OCI-LY7 (cell line): ENCODE data around the gene GRAP. TPM values are rescaled to one million over a fixed set of nuclear protein-coding genes. Genes with fewer than 3 reads are reported as not detected.
"Not testable (repeated sequence)": the region's sequence is repeated elsewhere in the genome, so short reads cannot be mapped to it uniquely, and the experiment has no call there.

Source experiments
- Bru-seq: library from RNA; stranded (reverse); fragments of 400-500 nt; gene quantifications from one replicate; lab custom pipeline; 2021; lab: Mats Ljungman, UMichigan
- BruChase-seq, 2 experiments: library from RNA; stranded (reverse); fragments of 400-500 nt; gene quantifications; one replicate each; lab custom pipeline; 2021; lab: Mats Ljungman, UMichigan
- BruUV-seq: library from RNA; stranded (reverse); fragments of 400-500 nt; replicated peaks from 2 replicates; lab custom pipeline; 2021; lab: Mats Ljungman, UMichigan
- CTCF ChIA-PET: fragments of 300-600 bp; sonication (Branson Sonifier 250); formaldehyde crosslinking; loops from one replicate; lab custom pipeline; 2022; ENCODE audit warnings: antibody characterized with exemption; ENCODE audit not compliant: unreplicated experiment; lab: Charles Lee
- POLR2A ChIA-PET: fragments of 300-600 bp; sonication (Branson Sonifier 250); formaldehyde crosslinking; loops from one replicate; lab custom pipeline; 2022; ENCODE audit warnings: antibody characterized with exemption; lab: Charles Lee
- DNase-seq: peaks from one replicate; pipeline ENCODE4 v3.0.0-alpha.2; 2015; ENCODE audit warnings: low spot score
- H2AFZ ChIP-seq: fragments of 200-600 bp; sonication (generic), shearing (Covaris generic); 2 replicates; pipeline ENCODE4 v1.6.1; 2014; ENCODE audit warnings: mild to moderate bottlenecking, antibody characterized with exemption, low read length, moderate library complexity
- H3K27ac ChIP-seq: fragments of 200-600 bp; sonication (generic); 2 replicates; pipeline ENCODE4 v1.5.1; 2014; ENCODE audit warnings: mixed run types, low read depth, mild to moderate bottlenecking, moderate library complexity, low read length, inconsistent platforms; ENCODE audit not compliant: poor library complexity, severe bottlenecking
- H3K36me3 ChIP-seq: fragments of 200-600 bp; sonication (generic); 2 replicates; pipeline ENCODE4 v1.6.1; 2014; ENCODE audit warnings: mild to moderate bottlenecking, antibody characterized with exemption, low read length, moderate library complexity, mixed read lengths; ENCODE audit not compliant: insufficient read depth
- H3K4me1 ChIP-seq: fragments of 200-600 bp; sonication (generic); 2 replicates; pipeline ENCODE4 v1.5.1; 2014; ENCODE audit warnings: mild to moderate bottlenecking, low read length; ENCODE audit not compliant: insufficient read depth, poor library complexity, severe bottlenecking
- H3K4me2 ChIP-seq: fragments of 200-600 bp; sonication (generic); 2 replicates; pipeline ENCODE4 v1.6.1; 2014; ENCODE audit warnings: mild to moderate bottlenecking, low read length
- H3K4me3 ChIP-seq: fragments of 200-600 bp; sonication (generic); 2 replicates; pipeline ENCODE4 v1.5.1; 2014; ENCODE audit warnings: mild to moderate bottlenecking, low read depth, low read length; ENCODE audit not compliant: poor library complexity, severe bottlenecking
- H3K79me2 ChIP-seq: fragments of 200-600 bp; sonication (generic); 2 replicates; pipeline ENCODE4 v1.6.1; 2016; ENCODE audit warnings: low read depth, mild to moderate bottlenecking, low read length, moderate library complexity, mixed read lengths; ENCODE audit not compliant: insufficient read depth
- H3K9me2 ChIP-seq: fragments of 200-600 bp; sonication (generic); 2 replicates; pipeline ENCODE4 v1.6.1; 2016; ENCODE audit warnings: mild to moderate bottlenecking, low read length, mixed read lengths; ENCODE audit not compliant: insufficient read depth
- H3K9me3 ChIP-seq: fragments of 200-600 bp; sonication (generic); 2 replicates; pipeline ENCODE4 v1.6.1; 2014; ENCODE audit warnings: mild to moderate bottlenecking, mixed run types, low read length, mixed read lengths
- H4K20me1 ChIP-seq: fragments of 200-600 bp; sonication (generic); 2 replicates; pipeline ENCODE4 v1.6.1; 2014; ENCODE audit warnings: mild to moderate bottlenecking, antibody characterized with exemption, low read length, moderate library complexity, mixed read lengths; ENCODE audit not compliant: insufficient read depth
- intact Hi-C: fragments of 100-400 bp; cut with micrococcal nuclease; formaldehyde crosslinking; loops from one replicate; pipeline ENCODE4 v1.10.0; 2022; ENCODE audit not compliant: unreplicated experiment
- long read RNA-seq: library from polyadenylated mRNA; stranded (forward); transcript quantifications from one replicate; pipeline ENCODE4 v2.0.0, GENCODE V29; 2022
- total RNA-seq, 2 experiments: library from RNA; depleted of rRNA in 1 of 2; stranded (reverse); fragments of >200 nt in 1 of 2; shearing (Covaris generic) in 1 of 2; gene quantifications; 2 replicates each; pipeline ENCODE4 v1.2.3, GENCODE V29; 2014 to 2022

Gene GRAP
- total RNA-seq (2014; rRNA removed; shearing (Covaris generic)) (176 and 221 TPM in 2 replicates), total RNA-seq (2022) (125 and 154 TPM in 2 replicates), Bru-seq, nascent RNA (percentile 82 among the genes with signal in this experiment), BruChase-seq, experiment 1, labeled RNA remaining after a 6-hour chase (percentile 88 among the genes with signal in this experiment), BruChase-seq, experiment 2, labeled RNA remaining after a 2-hour chase (percentile 88 among the genes with signal in this experiment)
- long read RNA-seq, transcript GRAP-201 (5 exons, 2,651 nt) = major isoform, 9 of 23 reads
- long read RNA-seq, partial matches to known transcripts = 0 of 23 reads
- long read RNA-seq, other reads (novel, unspliced or antisense) = 13 of 23 reads

DNA sequence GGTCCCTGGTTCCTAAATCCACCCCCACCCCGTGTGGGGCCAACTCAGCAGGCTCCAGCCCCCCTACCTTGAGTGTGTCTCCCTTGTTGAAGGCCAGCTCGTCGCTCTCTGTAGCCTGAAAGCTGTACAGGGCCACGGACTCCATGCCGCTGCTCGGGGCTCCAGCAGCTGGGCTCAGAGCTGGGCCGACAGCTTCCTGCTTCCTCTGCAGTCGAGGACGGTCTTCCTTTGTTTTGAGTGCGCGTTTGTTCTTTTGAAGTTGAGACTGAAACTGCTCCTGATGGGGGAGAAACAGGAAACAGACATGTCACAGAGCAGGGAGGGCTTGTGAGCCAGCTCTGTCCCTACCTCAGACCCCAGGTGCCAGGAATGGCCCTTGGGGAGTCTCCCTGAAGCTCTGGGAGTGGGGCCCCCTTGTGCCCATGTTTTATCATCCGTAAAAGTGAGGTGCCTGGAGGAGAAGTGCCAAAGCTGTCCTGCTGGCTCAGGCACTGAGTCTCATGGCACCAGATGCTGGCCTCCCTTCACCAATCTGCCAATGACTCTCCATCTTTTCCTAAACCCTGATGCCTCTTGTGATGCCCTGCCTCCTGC, at the start of gene GRAP:
Gene GRAP (minus strand): TSS at position 176 of the 594 bp plus-strand sequence. CDS start 31 bp downstream, at position 145.
- DNase-seq, BruUV-seq, CTCF ChIA-PET, H3K36me3 ChIP-seq, intact Hi-C loops, H4K20me1 ChIP-seq, H3K79me2 ChIP-seq, H3K4me1 ChIP-seq, POLR2A ChIA-PET, H3K9me3 ChIP-seq, H3K9me2 ChIP-seq, H2AFZ ChIP-seq: not testable (repeated sequence)
- H3K4me3 ChIP-seq = peak within 1 kb of the TSS; percentile 66
- peak within 1 kb of the TSS; percentile 55; the same call in 1 of the 2 replicates for H3K4me2 ChIP-seq
- H3K27ac ChIP-seq = peak within 1 kb of the TSS; percentile 58

- H3K4me3 ChIP-seq, H3K36me3 ChIP-seq, H4K20me1 ChIP-seq, H3K9me2 ChIP-seq, intact Hi-C loops, H3K79me2 ChIP-seq, H3K4me2 ChIP-seq, H3K27ac ChIP-seq, DNase-seq, POLR2A ChIA-PET, H3K9me3 ChIP-seq, H2AFZ ChIP-seq, BruUV-seq, CTCF ChIA-PET, H3K4me1 ChIP-seq: not testable (repeated sequence)
Measured at GRCh38 chr17:19093684-19094438, 47.1 kb upstream of the GRAP start.

GRCh38 chr17:19092737-19093683, 46.3 kb upstream of the GRAP start:
- H3K79me2 ChIP-seq, H3K27ac ChIP-seq, DNase-seq, H4K20me1 ChIP-seq, H2AFZ ChIP-seq, H3K9me3 ChIP-seq, H3K36me3 ChIP-seq, H3K4me3 ChIP-seq, CTCF ChIA-PET, H3K4me1 ChIP-seq, H3K4me2 ChIP-seq, H3K9me2 ChIP-seq, POLR2A ChIA-PET, BruUV-seq, intact Hi-C loops: not testable (repeated sequence)

DNA sequence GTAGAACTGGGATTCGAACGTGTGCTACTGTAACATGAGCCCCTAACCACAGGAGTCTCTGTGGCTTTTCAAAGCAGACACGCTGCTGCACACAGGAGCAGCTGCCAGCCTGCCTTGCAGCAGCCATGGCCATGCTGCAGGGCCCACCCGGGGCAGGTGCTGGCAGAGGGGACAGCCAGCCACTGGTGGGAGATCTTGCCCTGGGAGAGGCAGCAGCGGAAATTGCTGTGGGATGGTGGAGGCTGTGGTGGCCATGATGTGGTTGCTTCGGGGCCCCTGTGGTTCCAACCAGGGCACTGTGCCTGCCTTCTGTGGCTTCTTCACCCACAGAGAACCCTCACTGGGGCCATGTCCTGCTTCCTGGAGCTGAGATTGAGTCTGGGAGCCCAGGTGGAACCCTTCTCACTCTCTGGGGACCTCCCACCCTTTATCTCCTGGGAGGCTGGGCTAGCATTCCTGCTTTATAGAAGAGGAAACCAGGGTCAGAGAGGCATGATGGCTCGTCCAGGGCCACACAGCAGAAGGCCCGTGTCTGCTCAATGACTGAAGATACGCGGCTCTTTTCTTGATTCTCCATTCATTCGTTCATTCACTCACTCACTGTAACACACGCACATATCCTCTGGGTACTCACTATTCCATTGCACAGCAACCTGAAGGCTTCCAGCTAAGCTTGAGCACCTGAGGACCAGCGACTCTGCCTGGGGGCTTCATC, 43.5 kb upstream of the GRAP start:
- CTCF ChIA-PET, intact Hi-C loops: not testable (repeated sequence)

DNA sequence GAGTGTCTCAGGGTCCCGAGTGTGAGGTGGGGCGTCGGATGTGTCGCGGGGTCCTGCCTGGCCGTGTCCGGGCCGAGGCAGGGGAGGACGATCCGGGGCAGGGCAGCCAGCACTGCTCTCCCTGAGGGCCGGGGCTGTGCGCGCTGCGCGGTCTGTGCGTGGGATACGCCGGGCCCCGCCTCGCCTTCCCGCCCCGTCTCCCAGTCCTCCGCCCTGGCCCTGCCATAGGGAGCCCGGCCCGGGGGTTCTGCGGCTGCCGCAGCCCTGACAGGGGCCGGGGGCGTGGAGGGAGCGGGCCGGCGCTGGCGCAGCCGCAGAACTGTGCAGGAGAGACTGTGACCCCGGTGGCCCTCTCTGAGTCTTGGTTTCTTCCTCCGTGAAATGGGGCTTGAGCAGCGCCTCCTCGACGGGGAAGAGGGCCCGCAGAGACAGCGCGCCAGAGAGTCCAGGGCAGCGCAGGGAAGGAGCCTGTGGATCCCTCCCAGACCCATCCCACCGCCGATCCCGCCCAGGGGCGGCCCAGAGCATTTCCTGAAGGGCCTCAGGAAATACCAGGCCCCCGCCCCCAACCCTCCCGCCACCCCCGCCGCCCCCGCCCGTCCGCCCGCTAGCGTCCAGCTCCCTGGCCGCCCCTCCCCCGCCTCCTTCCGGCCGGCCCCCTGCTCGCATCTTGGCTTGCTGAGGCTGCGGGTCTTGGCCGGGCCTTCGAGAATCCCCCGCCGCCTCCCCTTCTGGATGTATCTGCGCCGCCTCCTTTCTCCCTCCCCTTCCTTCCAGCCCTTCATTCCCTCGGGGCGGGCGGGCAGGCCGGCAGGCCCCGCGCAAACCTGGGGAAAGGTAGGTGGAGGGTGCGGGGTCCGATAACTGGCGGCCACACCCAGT, 42.3 kb upstream of the GRAP start:
- H3K79me2 ChIP-seq, H3K36me3 ChIP-seq, H4K20me1 ChIP-seq, H3K4me3 ChIP-seq, H3K27ac ChIP-seq, DNase-seq, H3K9me2 ChIP-seq, H2AFZ ChIP-seq, H3K9me3 ChIP-seq, BruUV-seq, H3K4me1 ChIP-seq, CTCF ChIA-PET, POLR2A ChIA-PET, intact Hi-C loops, H3K4me2 ChIP-seq: not testable (repeated sequence)

More for the DNA sequence above, 43.5 kb upstream of the GRAP start:
- H3K4me1 ChIP-seq, POLR2A ChIA-PET, H3K9me2 ChIP-seq, H3K79me2 ChIP-seq, BruUV-seq, DNase-seq, H4K20me1 ChIP-seq, H3K9me3 ChIP-seq, H3K27ac ChIP-seq, H3K36me3 ChIP-seq, H3K4me2 ChIP-seq, H3K4me3 ChIP-seq, H2AFZ ChIP-seq: not testable (repeated sequence)
